DMS79 (cell line): ENCODE results near the gene CHD5.
"Not testable (repeated sequence)": the region's sequence is repeated elsewhere in the genome, so short reads cannot be mapped to it uniquely, and the experiment has no call there.

Experiments used
- DNase-seq: peaks from one replicate; lab custom pipeline; 2025; lab: John Stamatoyannopoulos, UW

The CHD5 gene

DNA sequence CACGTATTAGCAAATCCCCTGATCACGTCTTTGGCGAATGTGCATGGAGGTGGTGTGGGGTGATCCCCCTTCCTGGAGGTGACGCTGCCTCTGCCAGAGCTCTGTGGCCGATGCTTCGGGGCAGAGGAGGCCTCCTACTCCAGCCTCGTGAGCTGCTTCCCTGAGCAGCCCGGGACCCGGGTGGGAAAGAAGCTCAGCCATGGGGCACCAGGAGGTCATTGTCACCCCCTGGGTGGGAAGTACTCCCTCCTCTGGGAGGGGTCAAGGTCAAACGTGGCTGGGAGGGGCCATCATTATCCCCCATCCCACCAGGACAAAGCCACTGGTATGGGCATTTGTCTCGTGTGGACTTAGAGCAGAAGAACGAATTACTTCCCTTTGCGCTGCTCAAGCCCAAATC lies 93.8 kb downstream of the CHD5 start:
- no peak for DNase-seq

DNA sequence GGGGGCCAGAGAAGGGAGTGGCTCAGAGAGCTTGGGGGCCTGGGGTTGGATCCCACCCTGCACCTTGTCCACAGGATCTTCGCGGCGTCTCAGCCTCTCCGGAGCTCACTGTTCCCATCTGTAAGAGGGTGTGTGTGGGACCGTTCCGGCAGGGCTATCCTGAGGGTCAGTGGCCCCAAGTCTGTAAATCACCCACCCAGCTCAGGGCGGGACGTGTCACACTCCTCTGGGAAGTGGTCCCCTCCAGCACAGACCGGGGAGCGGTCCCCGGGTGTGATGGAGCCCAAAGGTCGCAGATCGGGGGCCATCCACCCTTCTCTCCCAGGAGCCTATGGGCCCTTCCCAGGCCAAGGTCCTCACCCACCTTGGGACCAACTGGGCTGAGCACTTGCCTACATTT lies 94.5 kb downstream of the CHD5 start:
- DNase-seq: no peak

- no peak for DNase-seq
Observed at GRCh38 chr1:6084781-6085495, 95.2 kb downstream of the CHD5 start.

- DNase-seq: no peak
Observed at GRCh38 chr1:6083801-6084446, 96.2 kb downstream of the CHD5 start.

DNA sequence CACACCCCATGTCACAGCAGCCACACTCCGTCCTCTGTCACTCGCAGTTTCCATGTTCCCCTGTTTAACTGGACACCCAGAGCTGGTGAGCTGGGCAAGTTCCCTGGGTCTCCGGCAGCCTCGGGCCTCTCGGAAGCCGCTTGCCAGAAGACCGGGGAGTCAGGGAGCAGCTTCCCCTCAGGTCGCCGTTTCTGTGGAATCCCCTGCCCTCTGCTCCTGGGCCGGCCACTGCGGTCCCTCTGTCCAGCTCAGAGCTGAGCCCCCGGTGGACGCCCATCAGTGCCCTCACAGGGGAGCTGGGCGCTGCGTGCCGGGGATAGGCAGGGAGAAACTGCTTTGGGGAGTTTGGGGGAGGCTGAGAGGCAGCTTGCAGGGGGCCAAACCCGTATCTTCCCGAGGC lies 96.7 kb downstream of the CHD5 start:
- DNase-seq: no peak

- no peak for DNase-seq
Observed at GRCh38 chr1:6082430-6082971, 97.6 kb downstream of the CHD5 start.

GRCh38 chr1:6081901-6082300 lies 98.2 kb downstream of the CHD5 start:
- no peak for DNase-seq

- DNase-seq: no peak
Observed at GRCh38 chr1:6080469-6080868, 99.7 kb downstream of the CHD5 start.

- no peak for DNase-seq
Observed at GRCh38 chr1:6077919-6078318, 102.2 kb downstream of the CHD5 start.

DNA sequence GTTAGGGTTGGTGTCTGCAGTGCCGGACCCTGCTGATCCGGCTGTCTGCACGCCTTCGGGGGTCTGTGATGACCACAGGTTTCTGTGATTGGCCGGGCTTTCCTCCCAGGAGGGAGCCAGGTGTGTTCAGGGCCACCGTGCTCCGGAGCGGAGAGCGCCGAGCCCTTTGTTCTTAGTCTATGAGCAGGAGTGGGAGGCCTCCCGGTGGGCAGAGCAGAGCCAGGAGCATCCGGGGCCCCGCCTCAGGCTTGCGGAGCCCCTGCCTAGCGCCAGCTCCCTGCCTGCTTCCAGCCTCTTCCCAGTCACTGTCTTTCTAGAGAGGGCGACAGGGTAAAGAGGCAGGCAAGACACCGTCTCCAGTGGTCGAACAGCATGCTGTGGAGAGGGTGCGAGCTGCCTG lies 102.6 kb downstream of the CHD5 start:
- DNase-seq: no peak

DNA sequence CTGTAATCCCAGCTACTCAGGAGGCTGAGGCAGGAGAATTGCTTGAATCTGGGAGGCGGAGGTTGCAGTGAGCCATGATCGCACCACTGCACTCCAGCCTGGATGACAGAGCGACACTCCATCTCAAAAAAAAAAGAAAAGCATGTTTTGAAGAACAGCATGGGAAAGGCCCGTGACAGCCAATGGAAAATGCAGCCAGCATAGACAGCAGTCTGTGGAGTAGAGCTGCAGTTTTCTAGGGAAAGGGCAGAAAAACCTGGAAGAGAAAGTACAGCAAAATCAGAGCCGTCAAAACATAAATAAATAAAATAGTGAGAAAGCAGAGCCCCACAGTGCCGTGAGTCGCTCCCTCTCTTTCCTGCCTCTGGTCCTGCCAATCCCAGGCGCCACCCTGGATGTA lies 103.1 kb downstream of the CHD5 start:
- DNase-seq: not testable (repeated sequence)

GRCh38 chr1:6075748-6076147 lies 104.4 kb downstream of the CHD5 start:
- no peak for DNase-seq

DNA sequence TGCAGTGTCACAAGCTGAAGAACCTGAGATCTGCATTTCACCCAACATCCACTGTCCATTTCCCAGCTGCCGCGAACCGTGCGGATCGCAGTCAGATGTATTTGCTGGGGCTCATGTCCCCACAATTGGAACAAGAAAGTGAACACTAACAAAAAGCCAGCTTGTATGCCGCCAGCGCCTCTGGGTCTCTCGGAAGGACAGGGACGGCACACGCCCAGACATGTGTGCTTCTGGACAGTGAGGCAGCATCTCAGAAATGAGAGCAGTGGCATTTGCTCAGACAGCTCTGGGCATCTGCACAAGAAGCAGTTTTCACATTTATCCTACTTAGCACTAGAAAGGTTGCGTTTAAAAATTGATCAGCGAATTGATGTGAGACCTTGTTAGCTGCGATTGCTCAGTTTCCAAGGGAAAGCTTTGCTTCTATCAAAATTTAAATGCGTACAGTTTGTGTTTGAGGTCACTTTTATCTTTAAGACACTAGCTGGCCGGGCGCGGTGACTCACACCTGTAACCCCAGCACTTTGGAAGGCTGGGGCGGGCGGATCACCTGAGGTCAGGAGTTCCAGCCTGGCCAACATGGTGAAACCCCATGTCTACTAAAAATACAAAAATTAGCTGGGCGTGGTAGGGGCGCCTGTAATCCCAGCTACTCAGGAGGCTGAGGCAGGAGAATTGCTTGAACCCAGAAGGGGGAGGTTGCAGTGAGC lies 105.8 kb downstream of the CHD5 start:
- DNase-seq: no peak

DNA sequence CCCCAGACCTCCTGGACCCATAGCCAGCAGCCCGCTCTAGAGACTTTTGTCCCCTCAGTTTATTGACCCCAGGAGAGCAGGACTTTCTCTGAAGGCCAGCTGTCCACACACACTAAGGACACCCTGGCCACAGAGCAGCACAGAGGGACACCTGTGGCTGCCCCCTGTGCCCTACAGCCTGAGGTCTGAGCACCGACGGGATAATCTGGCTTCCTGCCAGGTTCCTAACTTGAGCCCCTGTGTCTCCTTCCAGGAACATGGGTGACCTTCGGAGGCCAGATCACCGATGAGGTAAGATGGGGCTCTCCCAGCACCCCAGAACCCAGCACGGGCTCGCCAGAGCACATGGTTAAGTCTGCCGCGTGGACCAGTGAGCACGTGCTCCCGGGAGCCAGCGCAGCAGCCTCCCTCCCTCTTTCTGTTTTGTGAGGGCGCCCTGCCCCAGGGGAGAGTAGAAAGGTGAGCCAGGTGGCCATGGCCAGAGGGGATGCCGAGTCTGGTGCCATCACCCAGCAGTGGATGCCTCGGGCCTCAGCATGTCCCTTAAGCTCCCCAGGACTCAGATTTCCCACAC lies 106.6 kb downstream of the CHD5 start:
- no peak for DNase-seq

GRCh38 chr1:6072774-6073479 lies 107.2 kb downstream of the CHD5 start:
- no peak for DNase-seq

- no peak for DNase-seq
Observed at GRCh38 chr1:6071219-6071618, 108.9 kb downstream of the CHD5 start.

- DNase-seq: no peak
Observed at GRCh38 chr1:6070450-6070974, 109.6 kb downstream of the CHD5 start.

DNA sequence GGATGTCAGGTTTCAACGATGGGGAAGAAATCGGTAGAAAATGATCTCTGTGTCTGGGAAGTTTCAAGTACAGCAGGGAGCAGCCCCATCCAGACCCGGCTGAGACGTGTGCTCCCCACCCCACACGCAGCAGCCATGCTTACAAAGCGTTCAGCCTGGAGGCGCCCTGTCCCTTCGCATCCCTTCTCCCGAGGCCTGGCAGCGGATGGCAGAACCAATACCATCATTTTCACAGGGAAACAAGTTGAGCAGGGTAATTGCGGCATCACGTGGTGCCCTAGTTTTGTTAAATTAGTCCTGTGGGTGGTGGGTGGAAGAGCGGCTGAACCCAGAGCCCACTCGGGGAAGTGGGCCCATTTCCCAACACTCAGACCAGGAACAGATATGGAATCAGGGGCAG lies 110.5 kb downstream of the CHD5 start:
- no peak for DNase-seq

DNA sequence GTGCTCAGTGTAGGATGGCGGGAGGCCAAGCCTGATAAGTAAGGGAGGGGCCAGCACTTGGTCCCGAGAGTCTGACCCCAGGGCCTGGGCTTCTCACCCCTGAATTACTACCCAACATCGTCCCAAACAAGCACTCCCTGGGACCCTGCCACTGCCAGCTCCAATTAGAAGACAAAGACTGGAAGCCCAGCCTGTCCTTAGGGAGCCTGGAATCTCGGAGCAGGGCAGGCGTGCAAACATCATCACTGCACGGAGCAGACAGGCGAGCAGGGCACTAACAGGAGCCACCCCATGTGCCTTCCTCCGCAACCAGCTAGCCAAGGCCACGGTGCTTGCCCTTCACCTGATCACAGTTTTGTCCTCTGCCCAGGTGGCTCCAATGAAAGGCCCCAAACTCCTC lies 111.2 kb downstream of the CHD5 start:
- no peak for DNase-seq

- DNase-seq: no peak
Observed at GRCh38 chr1:6068073-6068472, 112.0 kb downstream of the CHD5 start.

- no peak for DNase-seq
Observed at GRCh38 chr1:6066680-6067079, 113.4 kb downstream of the CHD5 start.
